GM23338 (cell line): Measurements from ENCODE around the gene PTPRN2. TPM values are rescaled to one million over a fixed set of nuclear protein-coding genes. Genes with fewer than 3 reads are reported as not detected.

Experiments
- ATAC-seq: fragments of 200-7000 bp; cut with Tn5 transposase; 3 replicates; pipeline ENCODE4 v1.9.1; 2020
- DNase-seq: peaks from one replicate; pipeline ENCODE4 v3.0.0-alpha.2; 2015; ENCODE audit warnings: low spot score
- H2AFZ ChIP-seq: fragments of 200-600 bp; sonication (generic); 2 replicates; pipeline ENCODE4 v1.8.0; 2016; ENCODE audit warnings: antibody characterized with exemption, mild to moderate bottlenecking, moderate library complexity
- H3F3A ChIP-seq: fragments of 200-600 bp; sonication (generic); replicated peaks from 2 replicates; pipeline ENCODE4 v1.8.0; 2017; ENCODE audit warnings: antibody characterized with exemption, mixed run types, low read depth
- H3K27ac ChIP-seq: fragments of 200-600 bp; sonication (generic); 2 replicates; pipeline ENCODE4 v1.6.1; 2016; ENCODE audit warnings: low read depth
- H3K27me3 ChIP-seq: fragments of 200-600 bp; sonication (generic); 2 replicates; pipeline ENCODE4 v1.8.0; 2016; ENCODE audit warnings: mild to moderate bottlenecking, mixed run types, moderate library complexity; ENCODE audit not compliant: insufficient read depth
- H3K36me3 ChIP-seq: fragments of 200-600 bp; sonication (generic); 2 replicates; pipeline ENCODE4 v1.8.0; 2016; ENCODE audit warnings: mild to moderate bottlenecking; ENCODE audit not compliant: insufficient read depth
- H3K4me1 ChIP-seq: fragments of 200-600 bp; sonication (generic); 2 replicates; pipeline ENCODE4 v1.8.0; 2016; ENCODE audit warnings: mild to moderate bottlenecking, moderate library complexity; ENCODE audit not compliant: insufficient read depth
- H3K4me2 ChIP-seq: fragments of 200-600 bp; sonication (generic); 2 replicates; pipeline ENCODE4 v1.7.1; 2017; ENCODE audit warnings: mixed run types
- H3K4me3 ChIP-seq: fragments of 200-600 bp; sonication (generic); 2 replicates; pipeline ENCODE4 v1.6.1; 2016; ENCODE audit warnings: mixed run types
- H3K79me2 ChIP-seq: fragments of 200-600 bp; sonication (generic); replicated peaks from 2 replicates; pipeline ENCODE4 v1.8.0; 2017; ENCODE audit warnings: mild to moderate bottlenecking; ENCODE audit not compliant: insufficient read depth
- H3K9me2 ChIP-seq: fragments of 200-600 bp; sonication (generic); 2 replicates; pipeline ENCODE4 v1.8.0; 2017; ENCODE audit not compliant: insufficient read depth
- H4K20me1 ChIP-seq: fragments of 200-600 bp; sonication (generic); replicated peaks from 2 replicates; pipeline ENCODE4 v1.8.0; 2017; ENCODE audit warnings: mild to moderate bottlenecking; ENCODE audit not compliant: insufficient read depth
- H3K27ac Mint-ChIP-seq: 2 replicates; pipeline ENCODE4 v1.8.0; 2020; ENCODE audit warnings: inconsistent platforms, mild to moderate bottlenecking, moderate library complexity, mixed read lengths
- H3K27me3 Mint-ChIP-seq: 3 replicates; pipeline ENCODE4 v1.8.0; 2022; ENCODE audit warnings: low read depth, mild to moderate bottlenecking, moderate library complexity, mixed read lengths, inconsistent platforms; ENCODE audit not compliant: insufficient read depth, poor library complexity
- H3K36me3 Mint-ChIP-seq: 3 replicates; pipeline ENCODE4 v1.8.0; 2021; ENCODE audit warnings: low read depth, mild to moderate bottlenecking, inconsistent platforms, moderate library complexity, mixed read lengths
- H3K4me1 Mint-ChIP-seq: 3 replicates; pipeline ENCODE4 v1.8.0; 2020; ENCODE audit warnings: mild to moderate bottlenecking, inconsistent platforms, mixed read lengths
- H3K4me3 Mint-ChIP-seq: 3 replicates; pipeline ENCODE4 v1.8.0; 2021; ENCODE audit warnings: moderate library complexity, mild to moderate bottlenecking, inconsistent platforms, mixed read lengths
- H3K9me3 Mint-ChIP-seq: 3 replicates; pipeline ENCODE4 v1.8.0; 2020; ENCODE audit warnings: moderate library complexity, mild to moderate bottlenecking, inconsistent platforms, mixed read lengths
- CREB1 ChIP-seq: fragments of 250-450 bp; sonication (Bioruptor Pico); IDR thresholded peaks from 2 replicates; pipeline ENCODE4 v1.5.0; 2020; ENCODE audit warnings: low read depth, mild to moderate bottlenecking, moderate library complexity
- CTCF ChIP-seq, 2 experiments: fragments of 200-600 bp in 1 of 2; sonication (generic) in 1 of 2; conservative IDR thresholded peaks; 2 replicates each; pipeline versions ENCODE4 v1.5.1 to v1.6.1; 2016 to 2017; ENCODE audit warnings: antibody characterized with exemption in 2 of 2, low read depth in 2 of 2, mild to moderate bottlenecking in 2 of 2, moderate library complexity in 1 of 2
- ETS1 ChIP-seq: IDR thresholded peaks from 2 replicates; pipeline ENCODE4 v1.6.1; 2016; ENCODE audit warnings: antibody characterized with exemption
- EZH2 ChIP-seq: fragments of 200-600 bp; sonication (generic); IDR thresholded peaks from one replicate; pipeline ENCODE4 v1.8.0; 2017; ENCODE audit warnings: antibody characterized with exemption, mild to moderate bottlenecking, low read depth; ENCODE audit not compliant: unreplicated experiment
- EZH2phosphoT487 ChIP-seq: fragments of 200-600 bp; sonication (generic); IDR thresholded peaks from one replicate; pipeline ENCODE4 v1.8.1; 2018; ENCODE audit warnings: antibody characterized with exemption; ENCODE audit not compliant: unreplicated experiment
- JUNB ChIP-seq: IDR thresholded peaks from one replicate; pipeline ENCODE4 v1.6.1; 2016; ENCODE audit warnings: antibody characterized with exemption; ENCODE audit not compliant: unreplicated experiment
- NANOG ChIP-seq: IDR thresholded peaks from 2 replicates; pipeline ENCODE4 v1.6.1; 2016; ENCODE audit warnings: antibody characterized with exemption, borderline replicate concordance
- POLR2AphosphoS5 ChIP-seq: IDR thresholded peaks from 2 replicates; pipeline ENCODE4 v1.6.1; 2016; ENCODE audit warnings: antibody characterized with exemption, low read depth
- REST ChIP-seq: IDR thresholded peaks from one replicate; pipeline ENCODE4 v1.6.1; 2018; ENCODE audit warnings: antibody characterized with exemption; ENCODE audit not compliant: unreplicated experiment
- STAT1 ChIP-seq: IDR thresholded peaks from one replicate; pipeline ENCODE4 v1.6.1; 2016; ENCODE audit warnings: antibody characterized with exemption; ENCODE audit not compliant: unreplicated experiment
- ZNF114 ChIP-seq: fragments of 250-450 bp; sonication (Bioruptor Pico); IDR thresholded peaks from 2 replicates; pipeline ENCODE4 v1.5.0; 2020; ENCODE audit warnings: mild to moderate bottlenecking, moderate library complexity
- ZNF331 ChIP-seq: fragments of 250-450 bp; sonication (Bioruptor Pico); IDR thresholded peaks from 2 replicates; pipeline ENCODE4 v1.5.0; 2020; ENCODE audit warnings: low read depth, mild to moderate bottlenecking, moderate library complexity
- ZNF462 ChIP-seq: fragments of 250-450 bp; sonication (Bioruptor Pico); IDR thresholded peaks from 2 replicates; pipeline ENCODE4 v1.5.0; 2020; ENCODE audit warnings: mild to moderate bottlenecking, moderate library complexity
- polyA plus RNA-seq: library from polyadenylated mRNA; unstranded; fragments of >200 nt; fragmentation: Nextera tagmentation; extraction: Ambion mirVana; gene quantifications from 2 replicates; pipeline ENCODE4 v1.2.1, GENCODE V29; 2016
- total RNA-seq: library from RNA; depleted of rRNA; stranded (reverse); fragments of >200 nt; shearing (Covaris generic); gene quantifications from 2 replicates; pipeline ENCODE4 v1.2.3, GENCODE V29; 2014

PTPRN2 gene
- total and polyA plus RNA-seq, 2 experiments from 2014 or later, result 0.87 to 4.0 TPM

DNA sequence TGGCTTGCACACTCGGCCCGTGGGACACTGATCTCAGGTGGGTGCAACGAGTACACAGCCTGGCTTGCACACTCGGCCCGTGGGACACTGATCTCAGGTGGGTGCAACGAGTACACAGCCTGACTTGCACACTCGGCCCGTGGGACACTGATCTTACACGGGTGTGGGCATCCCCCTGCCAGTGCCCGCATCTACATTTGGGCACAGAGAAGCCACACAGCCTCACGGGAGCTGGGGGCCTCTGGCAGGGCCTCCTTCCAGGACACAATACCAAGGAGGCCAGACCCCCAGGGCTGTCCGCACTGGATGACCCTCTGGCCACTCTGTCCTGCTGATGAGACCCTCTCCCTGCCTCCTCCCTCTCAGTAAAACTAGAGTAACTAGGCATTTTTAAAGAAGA, 920.4 kb downstream of the PTPRN2 start:
- Histone ChIP-seq H3K4me1 (no peaks in the 10 kb centered on the region), H4K20me1 (no peaks in the 10 kb centered on the region), H3K27ac (no peak overlapping the region), H3K79me2 (no peaks in the 10 kb centered on the region), H3K9me2 (no peaks in the 10 kb centered on the region), H3K27me3 (no peaks in the 10 kb centered on the region), H3F3A (no peaks in the 10 kb centered on the region), H3K4me3 (no peak overlapping the region), H3K4me2 (no peak overlapping the region), H3K36me3 (no peaks in the 10 kb centered on the region), H2AFZ (no peak overlapping the region)
- Mint-ChIP-seq H3K27ac (no peak overlapping the region), H3K27me3 (peaks cover 17% of the 10 kb centered on the region), H3K4me1 (no peaks in the 10 kb centered on the region), H3K4me3 (no peak overlapping the region), H3K36me3 (peaks cover 45% of the 10 kb centered on the region), H3K9me3 (peaks cover 98% of the 10 kb centered on the region)
- no peak for ATAC-seq
- DNase-seq, result no peak
- TF ChIP-seq REST, result no peak
- TF ChIP-seq CTCF (conservative IDR thresholded peaks at IDR 0.05; ENCODE audit: low read depth in 2 of 2), result no peak
- no peak for TF ChIP-seq JUNB
- TF ChIP-seq EZH2, result no peak
- TF ChIP-seq ETS1, result no peak
- TF ChIP-seq EZH2phosphoT487, result no peak
- no peak for TF ChIP-seq ZNF331 (CRISPR knock-in tag)
- no peak for TF ChIP-seq POLR2AphosphoS5
- TF ChIP-seq ZNF462 (CRISPR knock-in tag), result no peak
- no peak for TF ChIP-seq ZNF114 (CRISPR knock-in tag)
- no peak for TF ChIP-seq STAT1
- TF ChIP-seq CREB1, result no peak
- no peak for TF ChIP-seq NANOG
